ENCODE results near the gene PLCD3. TPM values are rescaled to one million over a fixed set of nuclear protein-coding genes. Genes with fewer than 3 reads are reported as not detected.

PLCD3 gene

Small RNA genes within 50 kb of the gene (small RNA-seq; reads per million reads assigned to genes)
- gene MIR6784 (ENCODE audit: low read depth) (2.9 reads per million, percentile 12 among the genes with 10 or more reads in this experiment), gene RF00019 (ENCODE audit: low read depth) (not detected)

Measured in mesenchymal stem cell (in vitro differentiated cells and primary cell).